H9 (cell line): ENCODE data around the gene GET4. TPM values are rescaled to one million over a fixed set of nuclear protein-coding genes. Genes with fewer than 3 reads are reported as not detected.

Source experiments
- DNase-seq: peaks from one replicate; pipeline ENCODE4 v3.0.0-alpha.2; 2017
- H2AFZ ChIP-seq: one replicate; pipeline ENCODE4 v1.6.1; 2013; ENCODE audit warnings: mild to moderate bottlenecking, low read length, control low read depth, moderate library complexity
- H2AK5ac ChIP-seq: 2 replicates; pipeline ENCODE4 v1.6.1; 2013; ENCODE audit warnings: low read length, control low read depth, mixed read lengths; ENCODE audit not compliant: insufficient read length
- H2BK120ac ChIP-seq: one replicate; pipeline ENCODE4 v1.6.1; 2013; ENCODE audit warnings: low read depth, mild to moderate bottlenecking, low read length, control low read depth, inconsistent platforms; ENCODE audit not compliant: poor library complexity, severe bottlenecking
- H2BK12ac ChIP-seq: 2 replicates; pipeline ENCODE4 v1.6.1; 2013; ENCODE audit warnings: low read length, control low read depth, mixed read lengths, low read depth; ENCODE audit not compliant: insufficient read length
- H2BK15ac ChIP-seq: 2 replicates; pipeline ENCODE4 v1.6.1; 2013; ENCODE audit warnings: low read depth, low read length, control low read depth
- H2BK20ac ChIP-seq: one replicate; pipeline ENCODE4 v1.6.1; 2013; ENCODE audit warnings: low read depth, mild to moderate bottlenecking, low read length, control low read depth, inconsistent platforms; ENCODE audit not compliant: poor library complexity, severe bottlenecking
- H2BK5ac ChIP-seq: 2 replicates; pipeline ENCODE4 v1.6.1; 2013; ENCODE audit warnings: low read length, control low read depth, mixed read lengths; ENCODE audit not compliant: insufficient read length
- H3K14ac ChIP-seq: 2 replicates; pipeline ENCODE4 v1.6.1; 2013; ENCODE audit warnings: low read length, control low read depth; ENCODE audit not compliant: insufficient read depth
- H3K18ac ChIP-seq: 2 replicates; pipeline ENCODE4 v1.6.1; 2013; ENCODE audit warnings: low read depth, mild to moderate bottlenecking, mixed read lengths, low read length, control low read depth; ENCODE audit not compliant: insufficient read length
- H3K23ac ChIP-seq: 2 replicates; pipeline ENCODE4 v1.6.1; 2013; ENCODE audit warnings: low read length, control low read depth, mixed read lengths, low read depth; ENCODE audit not compliant: insufficient read length
- H3K23me2 ChIP-seq: 2 replicates; pipeline ENCODE4 v1.6.1; 2013; ENCODE audit warnings: low read depth, mild to moderate bottlenecking, mixed read lengths, low read length, control low read depth; ENCODE audit not compliant: insufficient read length, poor library complexity, severe bottlenecking
- H3K27ac ChIP-seq: 2 replicates; pipeline ENCODE4 v1.5.1; 2013; ENCODE audit warnings: low read length, control low read depth, mixed read lengths, low read depth; ENCODE audit not compliant: insufficient read length
- H3K27me3 ChIP-seq: 2 replicates; pipeline ENCODE4 v1.6.1; 2013; ENCODE audit warnings: low read length, control low read depth, inconsistent platforms; ENCODE audit not compliant: insufficient read depth
- H3K4ac ChIP-seq: 2 replicates; pipeline ENCODE4 v1.6.1; 2013; ENCODE audit warnings: low read depth, mild to moderate bottlenecking, control low read depth, inconsistent platforms, low read length, moderate library complexity
- H3K4me1 ChIP-seq: 2 replicates; pipeline ENCODE4 v1.6.1; 2013; ENCODE audit warnings: low read length, control low read depth, inconsistent platforms; ENCODE audit not compliant: insufficient read depth
- H3K4me2 ChIP-seq: 2 replicates; pipeline ENCODE4 v1.6.1; 2013; ENCODE audit warnings: low read length, control low read depth, mixed read lengths; ENCODE audit not compliant: insufficient read length, insufficient read depth
- H3K56ac ChIP-seq: 2 replicates; pipeline ENCODE4 v1.6.1; 2013; ENCODE audit warnings: low read depth, mild to moderate bottlenecking, mixed read lengths, low read length, control low read depth; ENCODE audit not compliant: insufficient read length
- H3K79me1 ChIP-seq: 2 replicates; pipeline ENCODE4 v1.6.1; 2013; ENCODE audit warnings: low read depth, mild to moderate bottlenecking, moderate library complexity, low read length, control low read depth, inconsistent platforms; ENCODE audit not compliant: insufficient read depth, poor library complexity, severe bottlenecking
- H3K79me2 ChIP-seq: 2 replicates; pipeline ENCODE4 v1.6.1; 2013; ENCODE audit warnings: low read length, control low read depth, inconsistent platforms; ENCODE audit not compliant: insufficient read depth
- H3K9ac ChIP-seq: 2 replicates; pipeline ENCODE4 v1.6.1; 2013; ENCODE audit warnings: low read length, control low read depth, mixed read lengths; ENCODE audit not compliant: insufficient read length; ENCODE audit errors: extremely low read depth
- H3K9me3 ChIP-seq: one replicate; pipeline ENCODE4 v1.6.1; 2013; ENCODE audit warnings: low read depth, low read length, inconsistent platforms; ENCODE audit not compliant: control insufficient read depth
- H3T11ph ChIP-seq: one replicate; pipeline ENCODE4 v1.6.1; 2013; ENCODE audit warnings: mild to moderate bottlenecking, low read length, control low read depth, inconsistent platforms
- H4K20me1 ChIP-seq: one replicate; pipeline ENCODE4 v1.6.1; 2013; ENCODE audit not compliant: control insufficient read depth, insufficient read length, insufficient read depth
- H4K5ac ChIP-seq: 2 replicates; pipeline ENCODE4 v1.6.1; 2013; ENCODE audit warnings: low read depth, mild to moderate bottlenecking, mixed read lengths, low read length, control low read depth; ENCODE audit not compliant: insufficient read length
- H4K8ac ChIP-seq: replicated peaks from 2 replicates; pipeline ENCODE4 v1.6.1; 2013; ENCODE audit warnings: low read length, control low read depth, mixed read lengths, low read depth; ENCODE audit not compliant: insufficient read length
- H4K91ac ChIP-seq: 2 replicates; pipeline ENCODE4 v1.6.1; 2013; ENCODE audit warnings: low read depth, mild to moderate bottlenecking, moderate library complexity, mixed read lengths, low read length, control low read depth; ENCODE audit not compliant: insufficient read length
- H3K27ac Mint-ChIP-seq, 3 experiments: 2 replicates in 2 of 3; 3 replicates in 1 of 3; pipeline ENCODE4 v1.8.0; 2020 to 2021; ENCODE audit warnings: mixed read lengths in 3 of 3, mild to moderate bottlenecking in 1 of 3, moderate library complexity in 1 of 3
- H3K27me3 Mint-ChIP-seq: 2 replicates; pipeline ENCODE4 v1.8.0; 2021; ENCODE audit warnings: low read depth, mild to moderate bottlenecking, moderate library complexity, mixed read lengths
- H3K36me3 Mint-ChIP-seq, 3 experiments: 2 replicates in 2 of 3; 3 replicates in 1 of 3; pipeline ENCODE4 v1.8.0; 2020 to 2021; ENCODE audit warnings: low read depth in 3 of 3, mixed read lengths in 3 of 3; ENCODE audit not compliant: insufficient read depth in 1 of 3
- H3K4me1 Mint-ChIP-seq, 2 experiments: 2 replicates each; pipeline ENCODE4 v1.8.0; 2020; ENCODE audit warnings: mixed read lengths in 2 of 2
- H3K4me3 Mint-ChIP-seq, 2 experiments: 2 replicates in 1 of 2; 3 replicates in 1 of 2; pipeline ENCODE4 v1.8.0; 2020 to 2021; ENCODE audit warnings: mild to moderate bottlenecking in 2 of 2, mixed read lengths in 2 of 2, moderate library complexity in 1 of 2
- H3K9me3 Mint-ChIP-seq, 2 experiments: 2 replicates in 1 of 2; 3 replicates in 1 of 2; pipeline ENCODE4 v1.8.0; 2020; ENCODE audit warnings: mild to moderate bottlenecking in 2 of 2, mixed read lengths in 2 of 2, moderate library complexity in 1 of 2
- WGBS: extraction: QIAGEN DNeasy Blood & Tissue Kit; methylation state at CpG from one replicate; pipeline ENCODE4 v1.1.7; 2013; ENCODE audit warnings: missing lambda C conversion rate, low lambda C conversion rate, mixed read lengths; ENCODE audit not compliant: insufficient read length; ENCODE audit errors: extremely low coverage; 5-methylcytosine and 5-hydroxymethylcytosine counted together
- total RNA-seq: library from RNA; stranded (reverse); gene quantifications from 2 replicates; pipeline ENCODE4 v1.2.1, GENCODE V29; 2021
- TF ChIP-seq, protein P1 (sequence below): fragments of 200-600 bp; sonication (generic); conservative IDR thresholded peaks from 3 replicates; pipeline ENCODE4 v1.8.0; 2021; ENCODE audit warnings: antibody characterized with exemption, mild to moderate bottlenecking

The GET4 gene
- total RNA-seq, 1 experiment from 2014 or later = 70.2 TPM

DNA sequence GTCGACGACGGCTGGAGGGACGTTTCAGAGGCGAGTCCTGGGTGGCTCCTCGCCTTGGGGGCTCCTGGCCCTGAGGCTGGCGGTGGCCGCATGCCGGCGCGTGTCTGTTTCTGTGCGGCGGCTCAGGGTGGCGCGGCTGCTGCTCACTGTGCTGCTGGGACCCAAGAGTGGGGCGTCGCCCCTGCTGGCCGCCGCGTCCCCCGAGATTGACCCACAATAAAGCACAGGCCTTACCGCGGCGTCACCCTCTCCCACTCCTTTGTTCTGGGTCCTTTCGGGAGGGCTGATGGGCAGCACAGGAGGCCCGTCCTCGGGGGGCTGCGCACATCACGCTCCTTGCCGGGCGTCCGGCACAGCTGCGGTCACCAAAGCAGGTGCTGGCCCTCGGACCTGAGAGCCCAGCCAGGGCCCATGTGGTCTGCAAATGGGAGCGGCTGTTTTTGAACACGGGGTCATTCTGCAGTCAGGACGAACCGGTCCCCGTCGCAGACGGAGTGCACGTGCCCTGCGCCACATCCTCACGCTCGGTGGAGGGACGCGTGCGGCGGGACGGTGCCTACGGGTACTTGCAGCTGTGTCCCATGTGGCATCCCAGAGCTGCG is 19.2 kb downstream of the GET4 start:
- H3K4me1 Mint-ChIP-seq = no peaks in the 10 kb centered on the region
- TF ChIP-seq, protein P1, sequence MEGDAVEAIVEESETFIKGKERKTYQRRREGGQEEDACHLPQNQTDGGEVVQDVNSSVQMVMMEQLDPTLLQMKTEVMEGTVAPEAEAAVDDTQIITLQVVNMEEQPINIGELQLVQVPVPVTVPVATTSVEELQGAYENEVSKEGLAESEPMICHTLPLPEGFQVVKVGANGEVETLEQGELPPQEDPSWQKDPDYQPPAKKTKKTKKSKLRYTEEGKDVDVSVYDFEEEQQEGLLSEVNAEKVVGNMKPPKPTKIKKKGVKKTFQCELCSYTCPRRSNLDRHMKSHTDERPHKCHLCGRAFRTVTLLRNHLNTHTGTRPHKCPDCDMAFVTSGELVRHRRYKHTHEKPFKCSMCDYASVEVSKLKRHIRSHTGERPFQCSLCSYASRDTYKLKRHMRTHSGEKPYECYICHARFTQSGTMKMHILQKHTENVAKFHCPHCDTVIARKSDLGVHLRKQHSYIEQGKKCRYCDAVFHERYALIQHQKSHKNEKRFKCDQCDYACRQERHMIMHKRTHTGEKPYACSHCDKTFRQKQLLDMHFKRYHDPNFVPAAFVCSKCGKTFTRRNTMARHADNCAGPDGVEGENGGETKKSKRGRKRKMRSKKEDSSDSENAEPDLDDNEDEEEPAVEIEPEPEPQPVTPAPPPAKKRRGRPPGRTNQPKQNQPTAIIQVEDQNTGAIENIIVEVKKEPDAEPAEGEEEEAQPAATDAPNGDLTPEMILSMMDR = no peak
- Histone ChIP-seq H2BK120ac (no peak overlapping the region), H4K5ac (no peak overlapping the region), H3K18ac (no peak overlapping the region), H4K91ac (no peak overlapping the region), H3K9ac (no peak overlapping the region), H2BK15ac (no peak overlapping the region), H3K23ac (no peak overlapping the region), H3K9me3 (no peaks in the 10 kb centered on the region), H3K4me2 (no peak overlapping the region), H4K20me1 (peaks cover 3% of the 10 kb centered on the region), H3K79me1 (no peaks in the 10 kb centered on the region), H2AK5ac (no peak overlapping the region), H2BK20ac (no peak overlapping the region), H3K14ac (no peak overlapping the region; the same call in 1 of the 2 replicates), H3K56ac (no peak overlapping the region), H2BK5ac (no peak overlapping the region), H3T11ph (no peak overlapping the region), H3K27ac (no peak overlapping the region), H3K79me2 (no peaks in the 10 kb centered on the region), H3K27me3 (no peaks in the 10 kb centered on the region), H3K23me2 (no peaks in the 10 kb centered on the region), H2BK12ac (no peak overlapping the region), H2AFZ (no peak overlapping the region), H3K4ac (no peak overlapping the region), H3K4me1 (no peaks in the 10 kb centered on the region), H4K8ac (no peak overlapping the region)
- no CpG with 5 or more reads among the region's 52 CpGs for WGBS
- no peaks in the 10 kb centered on the region for H3K9me3 Mint-ChIP-seq
- H3K36me3 Mint-ChIP-seq = peaks cover 29 to 61% (median 58%) of the 10 kb centered on the region in 3 experiments
- DNase-seq = no peak
- no peak overlapping the region for H3K4me3 Mint-ChIP-seq
- H3K27ac Mint-ChIP-seq = no peak overlapping the region
- peaks cover 1% of the 10 kb centered on the region; the same call in 1 of the 2 replicates for H3K27me3 Mint-ChIP-seq
